ENCODE results near the gene ATP5F1C.

- TF ChIP-seq, protein P1, sequence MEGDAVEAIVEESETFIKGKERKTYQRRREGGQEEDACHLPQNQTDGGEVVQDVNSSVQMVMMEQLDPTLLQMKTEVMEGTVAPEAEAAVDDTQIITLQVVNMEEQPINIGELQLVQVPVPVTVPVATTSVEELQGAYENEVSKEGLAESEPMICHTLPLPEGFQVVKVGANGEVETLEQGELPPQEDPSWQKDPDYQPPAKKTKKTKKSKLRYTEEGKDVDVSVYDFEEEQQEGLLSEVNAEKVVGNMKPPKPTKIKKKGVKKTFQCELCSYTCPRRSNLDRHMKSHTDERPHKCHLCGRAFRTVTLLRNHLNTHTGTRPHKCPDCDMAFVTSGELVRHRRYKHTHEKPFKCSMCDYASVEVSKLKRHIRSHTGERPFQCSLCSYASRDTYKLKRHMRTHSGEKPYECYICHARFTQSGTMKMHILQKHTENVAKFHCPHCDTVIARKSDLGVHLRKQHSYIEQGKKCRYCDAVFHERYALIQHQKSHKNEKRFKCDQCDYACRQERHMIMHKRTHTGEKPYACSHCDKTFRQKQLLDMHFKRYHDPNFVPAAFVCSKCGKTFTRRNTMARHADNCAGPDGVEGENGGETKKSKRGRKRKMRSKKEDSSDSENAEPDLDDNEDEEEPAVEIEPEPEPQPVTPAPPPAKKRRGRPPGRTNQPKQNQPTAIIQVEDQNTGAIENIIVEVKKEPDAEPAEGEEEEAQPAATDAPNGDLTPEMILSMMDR (IDR thresholded peaks at IDR 0.05 in 2 of 3, conservative IDR thresholded peaks at IDR 0.05 in 1 of 3; ENCODE audit: control insufficient read depth in 2 of 3, extremely low read depth in 1 of 3, insufficient read depth in 1 of 3, low read depth in 3 of 3, low read length in 3 of 3) = no peak
- TF ChIP-seq ATF3 (IDR thresholded peaks at IDR 0.05; ENCODE audit: borderline replicate concordance, extremely low read depth, low read depth, low read length) (no peak), RFX5 (IDR thresholded peaks at IDR 0.05; ENCODE audit: low read depth, low read length) (no peak), CBX5 (IDR thresholded peaks at IDR 0.05; ENCODE audit: low read depth) (no peak), EZH2 (IDR thresholded peaks at IDR 0.05; ENCODE audit: borderline replicate concordance, control insufficient read depth, low read depth, low read length) (no peak), POLR2A (IDR thresholded peaks at IDR 0.05; ENCODE audit: low read depth, low read length) (no peak), ZBTB11 (CRISPR knock-in tag; IDR thresholded peaks at IDR 0.05) (no peak), NFXL1 (IDR thresholded peaks at IDR 0.05; ENCODE audit: borderline replicate concordance) (no peak), EP300 (IDR thresholded peaks at IDR 0.05; ENCODE audit: borderline replicate concordance in 1 of 2, control insufficient read depth in 1 of 2, low read depth in 2 of 2, low read length in 2 of 2) (no peak), SIN3A (IDR thresholded peaks at IDR 0.05; ENCODE audit: low read depth, low read length) (no peak), REST (IDR thresholded peaks at IDR 0.05; ENCODE audit: low read depth, low read length) (no peak)
- TF ChIP-seq, protein P2, sequence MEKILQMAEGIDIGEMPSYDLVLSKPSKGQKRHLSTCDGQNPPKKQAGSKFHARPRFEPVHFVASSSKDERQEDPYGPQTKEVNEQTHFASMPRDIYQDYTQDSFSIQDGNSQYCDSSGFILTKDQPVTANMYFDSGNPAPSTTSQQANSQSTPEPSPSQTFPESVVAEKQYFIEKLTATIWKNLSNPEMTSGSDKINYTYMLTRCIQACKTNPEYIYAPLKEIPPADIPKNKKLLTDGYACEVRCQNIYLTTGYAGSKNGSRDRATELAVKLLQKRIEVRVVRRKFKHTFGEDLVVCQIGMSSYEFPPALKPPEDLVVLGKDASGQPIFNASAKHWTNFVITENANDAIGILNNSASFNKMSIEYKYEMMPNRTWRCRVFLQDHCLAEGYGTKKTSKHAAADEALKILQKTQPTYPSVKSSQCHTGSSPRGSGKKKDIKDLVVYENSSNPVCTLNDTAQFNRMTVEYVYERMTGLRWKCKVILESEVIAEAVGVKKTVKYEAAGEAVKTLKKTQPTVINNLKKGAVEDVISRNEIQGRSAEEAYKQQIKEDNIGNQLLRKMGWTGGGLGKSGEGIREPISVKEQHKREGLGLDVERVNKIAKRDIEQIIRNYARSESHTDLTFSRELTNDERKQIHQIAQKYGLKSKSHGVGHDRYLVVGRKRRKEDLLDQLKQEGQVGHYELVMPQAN (conservative IDR thresholded peaks at IDR 0.05) = no peak
These were observed 69.3 kb downstream of the ATP5F1C start for GRCh38 chr10:7857262-7857661.
